Measurements from ENCODE around the gene C1orf210. TPM values are rescaled to one million over a fixed set of nuclear protein-coding genes. Genes with fewer than 3 reads are reported as not detected.

The C1orf210 gene
- polyA plus RNA-seq, 3 donors: 0.05 TPM; not detected in 2

DNA sequence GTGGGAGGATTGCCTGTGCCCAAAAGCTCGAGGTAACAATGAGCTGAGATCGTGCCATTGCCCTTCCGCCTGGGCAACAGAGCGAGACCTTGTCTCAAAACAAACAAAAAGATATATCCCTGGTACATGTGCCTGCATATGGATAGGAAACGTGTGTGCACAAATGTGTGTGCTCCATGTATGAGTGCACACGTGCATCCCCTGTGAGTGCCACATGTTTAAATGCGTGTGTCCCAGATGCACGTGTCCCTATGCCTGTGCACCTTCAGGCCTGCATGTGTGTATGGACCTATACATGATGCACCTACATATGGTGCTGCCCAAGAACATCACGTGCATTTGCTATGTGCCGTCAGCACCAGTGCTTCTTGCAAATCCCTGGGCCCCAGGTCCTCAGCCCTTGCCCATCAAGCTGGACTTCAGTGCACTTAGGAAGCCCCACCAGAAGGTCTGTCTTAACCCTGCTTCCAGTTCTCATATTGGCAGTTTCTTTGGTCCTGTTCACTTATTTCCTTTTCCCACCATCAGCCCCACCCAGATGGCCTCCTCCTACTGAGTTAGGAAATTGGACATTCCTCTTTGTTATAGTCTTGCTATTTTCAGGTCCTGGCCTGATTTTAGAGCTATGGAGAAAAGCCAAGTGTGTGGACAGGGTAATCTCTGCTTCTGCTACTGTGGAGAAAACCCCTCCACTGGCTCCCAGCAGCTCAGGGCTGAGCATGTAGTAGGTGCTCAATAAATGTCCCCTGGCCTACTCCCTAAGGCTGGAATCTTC, 30.8 kb upstream of the C1orf210 start:
- no peak overlapping the region for H2AFZ ChIP-seq (ENCODE audit: insufficient read depth, low read depth, low read length, poor library complexity, severe bottlenecking)
- TF ChIP-seq, protein P1, sequence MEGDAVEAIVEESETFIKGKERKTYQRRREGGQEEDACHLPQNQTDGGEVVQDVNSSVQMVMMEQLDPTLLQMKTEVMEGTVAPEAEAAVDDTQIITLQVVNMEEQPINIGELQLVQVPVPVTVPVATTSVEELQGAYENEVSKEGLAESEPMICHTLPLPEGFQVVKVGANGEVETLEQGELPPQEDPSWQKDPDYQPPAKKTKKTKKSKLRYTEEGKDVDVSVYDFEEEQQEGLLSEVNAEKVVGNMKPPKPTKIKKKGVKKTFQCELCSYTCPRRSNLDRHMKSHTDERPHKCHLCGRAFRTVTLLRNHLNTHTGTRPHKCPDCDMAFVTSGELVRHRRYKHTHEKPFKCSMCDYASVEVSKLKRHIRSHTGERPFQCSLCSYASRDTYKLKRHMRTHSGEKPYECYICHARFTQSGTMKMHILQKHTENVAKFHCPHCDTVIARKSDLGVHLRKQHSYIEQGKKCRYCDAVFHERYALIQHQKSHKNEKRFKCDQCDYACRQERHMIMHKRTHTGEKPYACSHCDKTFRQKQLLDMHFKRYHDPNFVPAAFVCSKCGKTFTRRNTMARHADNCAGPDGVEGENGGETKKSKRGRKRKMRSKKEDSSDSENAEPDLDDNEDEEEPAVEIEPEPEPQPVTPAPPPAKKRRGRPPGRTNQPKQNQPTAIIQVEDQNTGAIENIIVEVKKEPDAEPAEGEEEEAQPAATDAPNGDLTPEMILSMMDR (IDR thresholded peaks at IDR 0.05): no peak
- peaks cover 0 to 2% of the 10 kb centered on the region in 2 donors for H3K4me1 ChIP-seq (ENCODE audit: control insufficient read depth in 1 of 2, insufficient read depth in 2 of 2, low read length in 2 of 2)
- H3K4me3 Mint-ChIP-seq: no peak overlapping the region
- no peak overlapping the region for H3K4me2 ChIP-seq (replicated peaks; ENCODE audit: extremely low read depth, low read length, poor library complexity, severe bottlenecking)
- peaks cover 7% of the 10 kb centered on the region for H3K4me1 Mint-ChIP-seq
- H3K9ac ChIP-seq (ENCODE audit: insufficient read depth, low read length, poor library complexity, severe bottlenecking): no peak overlapping the region
- H3K9me3 ChIP-seq (replicated peaks in 1 of 2; ENCODE audit: control insufficient read depth in 1 of 2, insufficient read depth in 1 of 2, low read length in 2 of 2): no peaks in the 10 kb centered on the region
- intact Hi-C loops (cut with micrococcal nuclease): no loop called here
- 95% methylated on average over 6 of the region's 10 CpGs for WGBS (ENCODE audit: insufficient coverage)
- no peaks in the 10 kb centered on the region for H4K20me1 ChIP-seq (ENCODE audit: insufficient read depth, low read length)
- H3K4me3 ChIP-seq (replicated peaks in 1 of 3; ENCODE audit: low read depth in 2 of 3, low read length in 3 of 3): no peak overlapping the region
- no peak overlapping the region for H3K27ac ChIP-seq (ENCODE audit: low read depth in 1 of 2, low read length in 2 of 2)
- DNase-seq: no peak
- no peaks in the 10 kb centered on the region for H3K79me2 ChIP-seq (ENCODE audit: insufficient read depth, low read length)
- no peaks in the 10 kb centered on the region for H3K36me3 Mint-ChIP-seq
- no peaks in the 10 kb centered on the region for H3K27me3 ChIP-seq (ENCODE audit: control insufficient read depth in 2 of 2, insufficient read depth in 2 of 2, low read length in 2 of 2)
- H3K36me3 ChIP-seq (replicated peaks in 1 of 2; ENCODE audit: control insufficient read depth in 1 of 2, insufficient read depth in 2 of 2, low read length in 2 of 2): no peaks in the 10 kb centered on the region
- peaks cover 2 to 4% (median 2%) of the 10 kb centered on the region in 3 donors for H3K27me3 Mint-ChIP-seq (ENCODE audit: low read depth in 3 of 3)
- H3K9me3 Mint-ChIP-seq: no peaks in the 10 kb centered on the region
- H3K27ac Mint-ChIP-seq: peak overlapping the region in 1 of 7 donors; percentile 14

DNA sequence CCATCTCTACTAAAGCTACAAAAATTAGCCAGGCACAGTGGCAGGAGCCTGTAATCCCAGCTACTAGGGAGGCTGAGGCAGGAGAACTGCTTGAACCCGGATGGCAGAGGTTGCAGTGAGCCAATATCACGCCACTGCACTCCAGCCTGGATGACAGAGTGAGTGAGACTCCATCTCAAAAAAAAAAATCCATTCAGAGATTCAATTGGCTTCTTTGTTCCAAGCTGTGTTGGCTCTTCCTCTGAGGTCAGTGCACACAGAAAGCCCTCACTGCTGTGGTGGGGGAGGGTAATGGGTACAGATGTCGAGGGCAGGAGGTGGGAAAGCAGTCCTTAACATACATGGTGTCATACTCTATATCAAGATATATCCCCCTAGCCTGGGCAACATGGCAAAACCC, 30.1 kb upstream of the C1orf210 start:
- Mint-ChIP-seq H3K9me3 (no peaks in the 10 kb centered on the region), H3K36me3 (no peaks in the 10 kb centered on the region), H3K4me3 (no peak overlapping the region), H3K27ac (peak overlapping the region in 1 of 7 donors; percentile 51), H3K4me1 (peaks cover 7% of the 10 kb centered on the region), H3K27me3 (ENCODE audit: low read depth in 3 of 3) (peaks cover 2 to 6% (median 2%) of the 10 kb centered on the region in 3 donors)
- H2AFZ ChIP-seq (ENCODE audit: insufficient read depth, low read depth, low read length, poor library complexity, severe bottlenecking): no peak overlapping the region
- H4K20me1 ChIP-seq (ENCODE audit: insufficient read depth, low read length): no peaks in the 10 kb centered on the region
- no peaks in the 10 kb centered on the region for H3K79me2 ChIP-seq (ENCODE audit: insufficient read depth, low read length)
- TF ChIP-seq, protein P1 (IDR thresholded peaks at IDR 0.05): no peak
- intact Hi-C loops (cut with micrococcal nuclease): no loop called here
- H3K4me1 ChIP-seq (ENCODE audit: control insufficient read depth in 1 of 2, insufficient read depth in 2 of 2, low read length in 2 of 2): peaks cover 0 to 2% of the 10 kb centered on the region in 2 donors
- H3K4me2 ChIP-seq (replicated peaks; ENCODE audit: extremely low read depth, low read length, poor library complexity, severe bottlenecking): no peak overlapping the region
- no peaks in the 10 kb centered on the region for H3K9me3 ChIP-seq (replicated peaks in 1 of 2; ENCODE audit: control insufficient read depth in 1 of 2, insufficient read depth in 1 of 2, low read length in 2 of 2)
- H3K4me3 ChIP-seq (replicated peaks in 1 of 3; ENCODE audit: low read depth in 2 of 3, low read length in 3 of 3): no peak overlapping the region
- H3K27me3 ChIP-seq (ENCODE audit: control insufficient read depth in 2 of 2, insufficient read depth in 2 of 2, low read length in 2 of 2): no peaks in the 10 kb centered on the region
- H3K36me3 ChIP-seq (replicated peaks in 1 of 2; ENCODE audit: control insufficient read depth in 1 of 2, insufficient read depth in 2 of 2, low read length in 2 of 2): no peaks in the 10 kb centered on the region
- no peak overlapping the region for H3K9ac ChIP-seq (ENCODE audit: insufficient read depth, low read length, poor library complexity, severe bottlenecking)
- H3K27ac ChIP-seq (ENCODE audit: low read depth in 1 of 2, low read length in 2 of 2): no peak overlapping the region
- DNase-seq: no peak
- WGBS (ENCODE audit: insufficient coverage): no CpG with 5 or more reads among the region's 3 CpGs

Measured in CD14-positive monocyte (primary cell).